Measurements from ENCODE around the gene JAK1.

Gene JAK1

DNA sequence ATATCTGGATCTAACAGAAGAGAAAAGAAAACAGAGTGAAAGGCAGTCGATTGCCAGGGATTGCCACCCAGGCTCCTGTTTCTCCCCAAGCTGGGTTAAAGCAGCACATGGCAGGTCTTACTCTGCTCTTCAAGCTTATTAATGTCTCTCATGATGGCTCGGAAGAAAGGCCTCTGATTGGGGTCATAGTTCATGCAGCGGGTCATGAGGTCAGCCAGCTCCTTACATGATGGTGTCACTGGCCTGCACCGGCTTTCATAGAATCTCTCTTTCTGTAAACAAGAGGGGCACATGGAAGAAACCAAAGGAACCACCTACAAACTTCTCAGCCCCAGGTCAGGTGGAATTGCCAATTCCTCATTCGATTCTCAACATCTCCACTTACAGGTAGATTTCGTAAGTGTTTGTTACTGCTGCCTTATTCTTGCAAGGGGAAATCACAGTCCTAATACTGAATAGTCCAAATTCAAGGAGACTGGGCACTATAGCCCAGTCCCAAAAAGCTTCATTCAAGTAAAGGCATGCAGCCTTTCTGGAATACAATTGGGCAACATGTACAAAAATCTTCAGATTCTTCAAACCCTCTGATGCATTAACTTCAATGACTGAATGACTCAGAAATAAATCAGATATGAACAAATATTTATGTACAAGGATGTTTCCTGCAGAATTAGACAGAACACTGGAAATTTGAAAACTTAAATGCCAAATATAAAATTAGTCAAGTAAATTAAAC is 124.9 kb downstream of the JAK1 start:
- intact Hi-C loops (cut with DNase I; ENCODE audit: low total_unique reads), result no loop called here
- TF ChIP-seq, protein P1, sequence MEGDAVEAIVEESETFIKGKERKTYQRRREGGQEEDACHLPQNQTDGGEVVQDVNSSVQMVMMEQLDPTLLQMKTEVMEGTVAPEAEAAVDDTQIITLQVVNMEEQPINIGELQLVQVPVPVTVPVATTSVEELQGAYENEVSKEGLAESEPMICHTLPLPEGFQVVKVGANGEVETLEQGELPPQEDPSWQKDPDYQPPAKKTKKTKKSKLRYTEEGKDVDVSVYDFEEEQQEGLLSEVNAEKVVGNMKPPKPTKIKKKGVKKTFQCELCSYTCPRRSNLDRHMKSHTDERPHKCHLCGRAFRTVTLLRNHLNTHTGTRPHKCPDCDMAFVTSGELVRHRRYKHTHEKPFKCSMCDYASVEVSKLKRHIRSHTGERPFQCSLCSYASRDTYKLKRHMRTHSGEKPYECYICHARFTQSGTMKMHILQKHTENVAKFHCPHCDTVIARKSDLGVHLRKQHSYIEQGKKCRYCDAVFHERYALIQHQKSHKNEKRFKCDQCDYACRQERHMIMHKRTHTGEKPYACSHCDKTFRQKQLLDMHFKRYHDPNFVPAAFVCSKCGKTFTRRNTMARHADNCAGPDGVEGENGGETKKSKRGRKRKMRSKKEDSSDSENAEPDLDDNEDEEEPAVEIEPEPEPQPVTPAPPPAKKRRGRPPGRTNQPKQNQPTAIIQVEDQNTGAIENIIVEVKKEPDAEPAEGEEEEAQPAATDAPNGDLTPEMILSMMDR (IDR thresholded peaks at IDR 0.05), result no peak
- no peak for DNase-seq
- Histone ChIP-seq H3K9me3 (no peaks in the 10 kb centered on the region), H3K27ac (no peak overlapping the region), H3K36me3 (peaks cover 62 to 93% (median 77%) of the 10 kb centered on the region in 3 donors), H3K27me3 (no peaks in the 10 kb centered on the region), H3K4me1 (peaks cover 0 to 17% (median 12%) of the 10 kb centered on the region in 4 donors), H3K4me3 (no peak overlapping the region)

DNA sequence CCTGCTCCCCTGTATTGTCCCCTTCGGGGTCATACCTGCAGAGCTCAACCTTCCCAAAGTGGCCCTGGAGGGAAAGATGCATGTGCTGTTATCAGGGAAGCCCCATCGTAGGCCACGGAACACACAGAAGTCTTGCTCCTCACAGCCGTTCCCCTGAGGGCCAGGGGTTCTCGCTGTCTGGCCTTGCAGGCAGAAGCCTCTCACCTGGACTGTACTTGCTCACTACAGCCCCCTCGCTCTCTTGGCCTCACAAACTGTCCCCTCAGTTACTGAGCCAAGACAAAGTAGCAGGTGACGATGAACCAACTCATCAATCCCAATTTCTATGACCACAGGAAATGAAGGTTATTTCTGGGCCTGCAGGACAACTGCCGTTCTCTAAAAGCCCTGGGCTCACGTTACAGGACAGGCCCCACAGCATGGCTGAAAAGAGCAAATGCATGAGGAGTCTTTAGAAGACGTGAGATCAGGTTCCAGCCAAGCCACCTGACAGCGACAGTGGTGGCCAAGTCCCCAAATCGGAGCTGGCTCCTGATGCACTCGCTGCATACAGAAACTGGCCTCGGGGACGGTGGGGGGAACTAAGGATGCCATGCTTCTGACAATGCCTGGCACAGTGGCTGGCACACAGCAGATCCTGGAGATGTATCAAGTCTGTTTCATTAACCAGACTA is 126.5 kb downstream of the JAK1 start:
- intact Hi-C loops (cut with DNase I; ENCODE audit: low total_unique reads), result no loop called here
- Histone ChIP-seq H3K9me3 (no peaks in the 10 kb centered on the region), H3K4me3 (no peak overlapping the region), H3K27me3 (no peaks in the 10 kb centered on the region), H3K36me3 (peaks cover 64 to 93% (median 77%) of the 10 kb centered on the region in 3 donors), H3K4me1 (peaks cover 0 to 17% (median 12%) of the 10 kb centered on the region in 4 donors), H3K27ac (no peak overlapping the region)
- no peak for DNase-seq
- TF ChIP-seq, protein P1 (IDR thresholded peaks at IDR 0.05), result no peak

DNA sequence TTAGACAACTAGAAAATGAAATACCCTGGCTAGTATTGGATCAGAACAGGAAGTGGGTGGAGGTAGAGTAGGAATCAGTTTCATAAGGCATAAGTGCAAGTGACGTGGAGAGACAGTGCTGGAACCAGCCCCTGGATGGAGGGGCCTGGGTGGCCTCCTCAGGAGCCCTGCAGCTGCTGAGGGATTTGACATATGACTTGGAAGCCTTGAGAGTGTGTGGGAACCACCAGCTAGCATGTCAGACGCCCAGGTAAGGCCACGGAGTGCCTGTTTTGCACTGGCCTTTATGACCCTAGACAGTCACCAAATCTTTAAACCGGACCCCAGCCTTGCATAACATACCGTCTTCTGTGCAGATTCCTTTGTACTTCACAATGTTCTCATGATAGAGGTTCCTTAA is 127.1 kb downstream of the JAK1 start:
- DNase-seq, result no peak
- TF ChIP-seq, protein P1 (IDR thresholded peaks at IDR 0.05), result no peak
- Histone ChIP-seq H3K4me1 (peaks cover 0 to 17% (median 12%) of the 10 kb centered on the region in 4 donors), H3K27ac (no peak overlapping the region), H3K4me3 (no peak overlapping the region), H3K9me3 (no peaks in the 10 kb centered on the region), H3K27me3 (no peaks in the 10 kb centered on the region), H3K36me3 (peaks cover 61 to 93% (median 78%) of the 10 kb centered on the region in 3 donors)
- intact Hi-C loops (cut with DNase I; ENCODE audit: low total_unique reads), result no loop called here

DNA sequence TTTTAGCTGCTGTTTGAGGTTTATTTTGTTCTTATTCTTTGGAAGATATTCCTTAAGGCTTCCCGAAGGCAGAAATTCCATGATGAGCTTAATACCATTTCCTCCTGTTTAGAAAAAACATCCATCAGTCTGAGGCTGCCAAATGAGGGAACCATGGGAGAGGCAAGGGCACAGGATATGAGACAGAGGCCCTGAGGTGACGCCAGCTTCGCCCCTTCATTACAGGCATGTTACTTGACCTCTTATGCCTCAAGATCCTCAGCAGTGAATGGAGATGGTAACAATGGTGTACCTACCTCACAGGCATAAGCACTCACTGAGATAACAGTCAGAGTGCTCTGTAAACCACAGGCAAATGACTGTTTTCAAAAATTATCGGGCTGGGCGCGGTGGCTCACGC is 127.9 kb downstream of the JAK1 start:
- Histone ChIP-seq H3K9me3 (no peaks in the 10 kb centered on the region), H3K27ac (no peak overlapping the region), H3K4me3 (no peak overlapping the region), H3K4me1 (peaks cover 0 to 17% (median 12%) of the 10 kb centered on the region in 4 donors), H3K27me3 (no peaks in the 10 kb centered on the region), H3K36me3 (peaks cover 66 to 93% (median 78%) of the 10 kb centered on the region in 3 donors)
- intact Hi-C loops (cut with DNase I; ENCODE audit: low total_unique reads), result no loop called here
- no peak for DNase-seq
- TF ChIP-seq, protein P1 (IDR thresholded peaks at IDR 0.05), result no peak

DNA sequence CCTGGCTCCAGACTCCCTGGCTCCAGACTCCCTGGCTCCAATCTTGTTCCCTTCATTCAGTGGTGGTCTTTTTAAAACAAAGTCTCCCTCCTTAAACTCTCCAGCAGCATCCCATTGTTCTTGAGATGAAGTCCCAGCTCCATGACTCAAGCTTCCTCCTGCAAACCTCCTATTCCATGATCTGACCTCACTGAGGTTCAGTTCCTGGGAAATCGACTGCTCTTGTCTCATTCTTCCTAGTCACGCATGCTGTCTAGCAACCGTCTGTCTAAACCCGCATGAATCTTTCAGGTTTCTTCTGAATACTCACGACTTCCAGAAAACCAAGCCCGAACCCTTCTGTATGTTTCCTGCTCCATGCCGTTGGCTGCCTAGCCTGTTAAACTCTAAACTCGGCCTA is 129.5 kb downstream of the JAK1 start:
- Histone ChIP-seq H3K27ac (no peak overlapping the region), H3K36me3 (peaks cover 76 to 96% (median 91%) of the 10 kb centered on the region in 3 donors), H3K4me1 (peaks cover 0 to 6% (median under 1%) of the 10 kb centered on the region in 4 donors), H3K4me3 (no peak overlapping the region), H3K27me3 (no peaks in the 10 kb centered on the region), H3K9me3 (no peaks in the 10 kb centered on the region)
- DNase-seq, result no peak
- intact Hi-C loops (cut with DNase I; ENCODE audit: low total_unique reads), result no loop called here
- TF ChIP-seq, protein P1 (IDR thresholded peaks at IDR 0.05), result no peak

Measured in tibial artery (tissue), 4 donors.